HCT116 (cell line): ENCODE data around the gene RABGGTA. TPM values are rescaled to one million over a fixed set of nuclear protein-coding genes. Genes with fewer than 3 reads are reported as not detected.

ENCODE experiments used
- ATAC-seq: fragments of 200-7000 bp; cut with Tn5 transposase; 2 replicates; pipeline ENCODE4 v1.9.1; 2020; ENCODE audit warnings: mild to moderate bottlenecking, moderate library complexity
- BruUV-seq: library from RNA; stranded (reverse); fragments of 400-500 nt; replicated peaks from 2 replicates; lab custom pipeline; 2021; lab: Mats Ljungman, UMichigan
- CTCF ChIA-PET: fragments of 300-600 bp; sonication (Branson Sonifier 250); formaldehyde crosslinking; loops from one replicate; lab custom pipeline; 2021; ENCODE audit warnings: antibody characterized with exemption; lab: Charles Lee
- POLR2A ChIA-PET: fragments of 300-600, 350-600 bp; sonication (Branson Sonifier 250); formaldehyde crosslinking; loops from one replicate; lab custom pipeline; 2021; ENCODE audit warnings: antibody characterized with exemption; lab: Charles Lee
- RAD21 ChIA-PET, 2 experiments: fragments of 300-600 bp; sonication (Branson Sonifier 250); formaldehyde crosslinking; loops; one replicate each; lab custom pipeline; 2023; ENCODE audit warnings: low total read pairs in 2 of 2; ENCODE audit not compliant: uncharacterized antibody in 2 of 2, unreplicated experiment in 2 of 2, low non-redundant PET in 1 of 2; lab: Charles Lee
- DNase-seq: peaks from one replicate; pipeline ENCODE4 v3.0.0-alpha.2; 2010; ENCODE audit warnings: low read depth, low spot score
- H2AFZ ChIP-seq: fragments of 200-600 bp; shearing (Covaris generic), sonication (generic); 2 replicates; pipeline ENCODE4 v1.6.1; 2017; ENCODE audit warnings: low read depth, mixed run types, mixed read lengths, antibody characterized with exemption, low read length; ENCODE audit not compliant: poor library complexity, severe bottlenecking
- H3K27ac ChIP-seq: 2 replicates; pipeline ENCODE4 v1.5.1; 2012; ENCODE audit warnings: low read depth, low read length
- H3K27me3 ChIP-seq: fragments of 200-600 bp; sonication (generic); 2 replicates; pipeline ENCODE4 v1.6.1; 2016; ENCODE audit warnings: mixed run types, low read length, mixed read lengths; ENCODE audit not compliant: insufficient read depth
- H3K36me3 ChIP-seq, 2 experiments: fragments of 200-500 bp in 1 of 2; fragments of 200-600 bp in 1 of 2; sonication (Bioruptor generic) in 1 of 2; sonication (generic) in 1 of 2; 2 replicates each; pipeline versions ENCODE4 v1.5.1 to v1.6.1; 2014 to 2016; ENCODE audit warnings: low read length in 2 of 2, inconsistent platforms in 1 of 2, mixed read lengths in 1 of 2, mixed run types in 1 of 2; ENCODE audit not compliant: insufficient read depth in 2 of 2, control insufficient read depth in 1 of 2
- H3K4me1 ChIP-seq, 2 experiments: fragments of 200-600 bp in 1 of 2; sonication (generic) in 1 of 2; 2 replicates each; pipeline versions ENCODE4 v1.5.1 to v1.6.1; 2012 to 2017; ENCODE audit warnings: low read length in 2 of 2, inconsistent platforms in 1 of 2, mild to moderate bottlenecking in 1 of 2, mixed read lengths in 1 of 2, mixed run types in 1 of 2, moderate library complexity in 1 of 2; ENCODE audit not compliant: insufficient read depth in 2 of 2, control insufficient read depth in 1 of 2
- H3K4me2 ChIP-seq: fragments of 200-600 bp; sonication (generic); 2 replicates; pipeline ENCODE4 v1.6.1; 2017; ENCODE audit warnings: mixed run types, low read length, mixed read lengths
- H3K4me3 ChIP-seq, 2 experiments: fragments of 200-600 bp in 1 of 2; sonication (generic) in 1 of 2; replicated peaks in 1 of 2; 2 replicates each; pipeline ENCODE4 v1.5.1; 2011 to 2016; ENCODE audit warnings: low read length in 2 of 2, control low read depth in 1 of 2, low read depth in 1 of 2, mild to moderate bottlenecking in 1 of 2, mixed read lengths in 1 of 2, mixed run types in 1 of 2
- H3K79me2 ChIP-seq: fragments of 200-600 bp; sonication (generic); 2 replicates; pipeline ENCODE4 v1.6.1; 2017; ENCODE audit warnings: mild to moderate bottlenecking, mixed run types, low read length, moderate library complexity, mixed read lengths; ENCODE audit not compliant: insufficient read depth
- H3K9ac ChIP-seq: fragments of 200-600 bp; sonication (generic); 2 replicates; pipeline ENCODE4 v1.6.1; 2016; ENCODE audit warnings: low read length, mixed read lengths
- H3K9me2 ChIP-seq: fragments of 200-600 bp; sonication (generic), shearing (Covaris generic); 2 replicates; pipeline ENCODE4 v1.6.1; 2017; ENCODE audit warnings: mixed run types, mild to moderate bottlenecking, moderate library complexity; ENCODE audit not compliant: insufficient read depth
- H3K9me3 ChIP-seq, 2 experiments: fragments of 200-500 bp in 1 of 2; fragments of 200-600 bp in 1 of 2; sonication (Bioruptor generic) in 1 of 2; sonication (generic) in 1 of 2; 2 replicates each; pipeline ENCODE4 v1.6.1; 2014 to 2017; ENCODE audit warnings: low read length in 2 of 2, mixed read lengths in 2 of 2, inconsistent platforms in 1 of 2, low read depth in 1 of 2, mild to moderate bottlenecking in 1 of 2, mixed run types in 1 of 2, moderate library complexity in 1 of 2; ENCODE audit not compliant: control insufficient read depth in 1 of 2, insufficient read depth in 1 of 2
- H4K20me1 ChIP-seq: fragments of 200-600 bp; sonication (generic), shearing (Covaris generic); 2 replicates; pipeline ENCODE4 v1.6.1; 2017; ENCODE audit warnings: mixed run types, mild to moderate bottlenecking, moderate library complexity; ENCODE audit not compliant: insufficient read depth
- CBX3 ChIP-seq: IDR thresholded peaks from 2 replicates; pipeline ENCODE4 v1.6.1; 2012; ENCODE audit warnings: low read depth
- CEBPB ChIP-seq: IDR thresholded peaks from 2 replicates; pipeline ENCODE4 v1.6.1; 2012; ENCODE audit warnings: low read depth
- ELF1 ChIP-seq: IDR thresholded peaks from 2 replicates; pipeline ENCODE4 v1.6.1; 2012; ENCODE audit warnings: low read depth, borderline replicate concordance
- EZH2 ChIP-seq: fragments of 200-600 bp; sonication (generic); IDR thresholded peaks from 2 replicates; pipeline ENCODE4 v1.6.1; 2017; ENCODE audit warnings: antibody characterized with exemption, mixed run types
- EZH2phosphoT487 ChIP-seq: fragments of 200-600 bp; IDR thresholded peaks from 2 replicates; pipeline ENCODE4 v1.6.1; 2018; ENCODE audit warnings: antibody characterized with exemption, borderline replicate concordance
- FOSL1 ChIP-seq: IDR thresholded peaks from 2 replicates; pipeline ENCODE4 v1.6.1; 2012; ENCODE audit warnings: low read depth
- JUND ChIP-seq: IDR thresholded peaks from 2 replicates; pipeline ENCODE4 v1.6.1; 2012
- POLR2A ChIP-seq: IDR thresholded peaks from 2 replicates; pipeline ENCODE4 v1.7.0; 2011; ENCODE audit warnings: borderline replicate concordance; ENCODE audit not compliant: insufficient read depth, insufficient read length; ENCODE audit errors: extremely low read depth
- SIN3A ChIP-seq: IDR thresholded peaks from 2 replicates; pipeline ENCODE4 v1.6.1; 2012; ENCODE audit warnings: low read depth
- SP1 ChIP-seq: IDR thresholded peaks from 2 replicates; pipeline ENCODE4 v1.6.1; 2012; ENCODE audit warnings: low read depth
- TCF7L2 ChIP-seq: IDR thresholded peaks from 2 replicates; pipeline ENCODE4 v1.7.0; 2011; ENCODE audit warnings: borderline replicate concordance, inconsistent platforms; ENCODE audit not compliant: insufficient read depth, insufficient read length; ENCODE audit errors: extremely low read depth
- YY1 ChIP-seq: IDR thresholded peaks from 2 replicates; pipeline ENCODE4 v1.6.1; 2011; ENCODE audit warnings: low read length, low read depth, moderate library complexity, mild to moderate bottlenecking; ENCODE audit not compliant: insufficient replicate concordance; ENCODE audit errors: extremely low read depth
- ZFX ChIP-seq: fragments of 450-650 bp; IDR thresholded peaks from 2 replicates; pipeline ENCODE4 v1.6.1; 2017
- ZNF274 ChIP-seq: fragments of 200-500 bp; sonication (Bioruptor generic); IDR thresholded peaks from 2 replicates; pipeline ENCODE4 v1.6.1; 2014; ENCODE audit warnings: mild to moderate bottlenecking, low read depth, low read length, inconsistent platforms
- intact Hi-C: fragments of 100-400 bp; cut with micrococcal nuclease; formaldehyde crosslinking; loops from 2 replicates; pipeline ENCODE4 v1.10.0; 2022
- total RNA-seq: library from RNA; stranded (reverse); gene quantifications from one replicate; pipeline ENCODE4 v1.2.1, GENCODE V29; 2021; ENCODE audit not compliant: unreplicated experiment
- TF ChIP-seq, protein P1 (sequence below): IDR thresholded peaks from 2 replicates; pipeline ENCODE4 v1.6.1; 2012

Gene RABGGTA
- total RNA-seq, 1 experiment from 2014 or later, result 40.8 TPM

DNA sequence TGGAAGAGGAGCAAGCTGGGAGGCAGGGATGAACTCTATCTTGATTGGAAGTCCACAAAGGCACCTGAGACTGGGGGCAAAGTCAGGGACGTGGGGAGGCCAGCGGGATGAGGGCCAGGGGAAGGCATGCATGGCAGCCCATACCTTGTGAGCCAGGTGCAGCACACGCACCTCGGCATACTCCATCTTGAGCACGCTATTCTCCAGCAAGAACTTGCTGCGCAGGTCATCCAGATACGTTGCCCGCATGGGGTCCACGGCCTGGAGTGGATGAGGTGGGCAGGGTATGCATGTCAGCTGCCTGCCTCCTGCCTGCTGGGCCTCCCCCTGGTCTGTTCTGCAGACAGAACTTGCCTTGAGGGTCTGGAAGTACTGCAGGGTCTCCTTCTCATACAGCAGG is 3.9 kb downstream of the RABGGTA start:
- ChIA-PET CTCF (interaction anchor here (0.7 kb wide), 1 partner anchor 169 kb away, joined by 3 read pairs; no protein-coding TSS in a partner anchor), POLR2A (no interaction called here), RAD21 (no interaction called here)
- no peak overlapping the region for H2AFZ ChIP-seq
- no peak for DNase-seq
- no peaks in the 10 kb centered on the region; a peak in 1 of 4 replicates for H3K36me3 ChIP-seq
- no peaks in the 10 kb centered on the region for H3K9me2 ChIP-seq
- intact Hi-C loops, result no loop called here
- H3K9me3 ChIP-seq, result no peaks in the 10 kb centered on the region
- H3K27ac ChIP-seq, result no peak overlapping the region
- BruUV-seq, result no TSS peak
- peaks cover 4% of the 10 kb centered on the region; the same call in 1 of the 2 replicates for H3K79me2 ChIP-seq
- peaks cover 5 to 17% of the 10 kb centered on the region in 2 experiments; a peak in 3 of 4 replicates for H3K4me1 ChIP-seq
- H4K20me1 ChIP-seq, result no peaks in the 10 kb centered on the region
- ATAC-seq, result no peak
- H3K27me3 ChIP-seq, result no peaks in the 10 kb centered on the region
- H3K4me2 ChIP-seq, result no peak overlapping the region
- H3K4me3 ChIP-seq, result no peak overlapping the region
- no peak for TF ChIP-seq POLR2A
- TF ChIP-seq ZFX, result no peak
- TF ChIP-seq TCF7L2, result no peak
- TF ChIP-seq SIN3A, result no peak
- no peak for TF ChIP-seq CEBPB
- no peak for TF ChIP-seq EZH2
- TF ChIP-seq FOSL1, result no peak
- TF ChIP-seq SP1, result no peak
- no peak for TF ChIP-seq CBX3
- TF ChIP-seq, protein P1, sequence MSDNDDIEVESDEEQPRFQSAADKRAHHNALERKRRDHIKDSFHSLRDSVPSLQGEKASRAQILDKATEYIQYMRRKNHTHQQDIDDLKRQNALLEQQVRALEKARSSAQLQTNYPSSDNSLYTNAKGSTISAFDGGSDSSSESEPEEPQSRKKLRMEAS, result no peak
- no peak for TF ChIP-seq EZH2phosphoT487
- no peak for TF ChIP-seq YY1
- TF ChIP-seq ZNF274, result no peak
- TF ChIP-seq JUND, result no peak
- TF ChIP-seq ELF1, result no peak
- H3K9ac ChIP-seq, result no peak overlapping the region
